H1 (cell line): ENCODE results near the gene HGFAC. TPM values are rescaled to one million over a fixed set of nuclear protein-coding genes. Genes with fewer than 3 reads are reported as not detected.

Source experiments
- CTCF ChIA-PET: fragments of 300-600 bp; sonication (Branson Sonifier 250); formaldehyde crosslinking; loops from one replicate; lab custom pipeline; 2021; ENCODE audit not compliant: partially characterized antibody; lab: Charles Lee
- POLR2A ChIA-PET: fragments of 300-600 bp; sonication (Branson Sonifier 250); formaldehyde crosslinking; loops from one replicate; lab custom pipeline; 2021; ENCODE audit warnings: inconsistent platforms; ENCODE audit not compliant: partially characterized antibody; lab: Charles Lee
- DNase-seq, 2 experiments: peaks; one replicate each; pipeline versions ENCODE4 v3.0.0 to v3.0.0-alpha.2; 2010 to 2022; ENCODE audit warnings: low spot score in 2 of 2, low read depth in 1 of 2, mixed read lengths in 1 of 2
- FAIRE-seq: peaks from 2 replicates; lab custom pipeline; 2011; peaks lifted over from hg19 to GRCh38; lab: Jason Lieb, UNC
- H2AFZ ChIP-seq: 2 replicates; pipeline ENCODE4 v1.8.1; 2012; ENCODE audit warnings: low read length, inconsistent platforms
- H2AK5ac ChIP-seq: 2 replicates; pipeline ENCODE4 v1.6.1; 2013; ENCODE audit warnings: low read depth, low read length
- H2BK120ac ChIP-seq: replicated peaks from 2 replicates; pipeline ENCODE3; 2013; ENCODE audit warnings: low read depth, low read length, inconsistent platforms
- H2BK12ac ChIP-seq: 2 replicates; pipeline ENCODE4 v1.6.1; 2013; ENCODE audit warnings: low read depth, low read length
- H2BK15ac ChIP-seq: 2 replicates; pipeline ENCODE4 v1.6.1; 2013; ENCODE audit warnings: low read length
- H2BK20ac ChIP-seq: 2 replicates; pipeline ENCODE4 v1.6.1; 2013; ENCODE audit warnings: low read length
- H2BK5ac ChIP-seq: 2 replicates; pipeline ENCODE4 v1.6.1; 2013; ENCODE audit warnings: low read depth, low read length
- H3K14ac ChIP-seq: 2 replicates; pipeline ENCODE4 v1.6.1; 2013; ENCODE audit warnings: inconsistent platforms; ENCODE audit not compliant: insufficient read length
- H3K18ac ChIP-seq: 2 replicates; pipeline ENCODE4 v1.6.1; 2013; ENCODE audit warnings: low read length; ENCODE audit errors: extremely low read depth
- H3K23ac ChIP-seq: 2 replicates; pipeline ENCODE4 v1.6.1; 2013; ENCODE audit warnings: inconsistent platforms; ENCODE audit not compliant: insufficient read length
- H3K23me2 ChIP-seq: 2 replicates; pipeline ENCODE4 v1.6.1; 2013; ENCODE audit warnings: low read depth, low read length
- H3K27ac ChIP-seq: 2 replicates; pipeline ENCODE4 v1.6.1; 2011; ENCODE audit warnings: low read depth, low read length, inconsistent platforms
- H3K27me3 ChIP-seq, 4 experiments: replicated peaks in 1 of 4; 1 replicate in 1 of 4; 2 replicates in 3 of 4; pipeline versions ENCODE4 v1.6.1 to v1.8.1; 2011 to 2013; ENCODE audit warnings: low read length in 3 of 4, mild to moderate bottlenecking in 3 of 4, inconsistent platforms in 2 of 4, mixed read lengths in 2 of 4, moderate library complexity in 1 of 4; ENCODE audit not compliant: control insufficient read depth in 3 of 4, insufficient read depth in 3 of 4; ENCODE audit errors: extremely low read depth in 1 of 4
- H3K36me3 ChIP-seq, 4 experiments: 2 replicates each; pipeline versions ENCODE4 v1.6.1 to v1.8.1; 2011 to 2013; ENCODE audit warnings: mild to moderate bottlenecking in 4 of 4, low read length in 3 of 4, moderate library complexity in 2 of 4, control low read depth in 1 of 4, inconsistent platforms in 1 of 4; ENCODE audit not compliant: insufficient read depth in 4 of 4, control insufficient read depth in 2 of 4
- H3K4ac ChIP-seq: replicated peaks from 2 replicates; pipeline ENCODE3; 2013; ENCODE audit warnings: low read length, low read depth, mixed read lengths, inconsistent platforms; ENCODE audit not compliant: insufficient read length
- H3K4me1 ChIP-seq, 4 experiments: replicated peaks in 1 of 4; 1 replicate in 1 of 4; 2 replicates in 3 of 4; pipeline versions ENCODE4 v1.6.1 to v1.8.1; 2011 to 2013; ENCODE audit warnings: low read length in 3 of 4, inconsistent platforms in 2 of 4, mixed read lengths in 1 of 4; ENCODE audit not compliant: insufficient read depth in 4 of 4, control insufficient read depth in 3 of 4
- H3K4me2 ChIP-seq, 2 experiments: 2 replicates each; pipeline versions ENCODE4 v1.6.1 to v1.8.1; 2011 to 2013; ENCODE audit warnings: low read depth in 2 of 2, low read length in 2 of 2, control low read depth in 1 of 2, inconsistent platforms in 1 of 2, mild to moderate bottlenecking in 1 of 2; ENCODE audit not compliant: insufficient read depth in 1 of 2
- H3K4me3 ChIP-seq, 4 experiments: fragments of 200-600, 300-600 bp in 1 of 4; sonication (generic), shearing (Covaris generic), sonication (Bioruptor Twin) in 1 of 4; 2 replicates each; pipeline versions ENCODE4 v1.5.1 to v1.8.1; 2011 to 2016; ENCODE audit warnings: low read length in 4 of 4, low read depth in 3 of 4, control low read depth in 2 of 4, inconsistent platforms in 2 of 4, mild to moderate bottlenecking in 2 of 4, mixed read lengths in 1 of 4, moderate library complexity in 1 of 4; ENCODE audit not compliant: insufficient read depth in 2 of 4; ENCODE audit errors: extremely low read depth in 1 of 4
- H3K56ac ChIP-seq: replicated peaks from 2 replicates; pipeline ENCODE3; 2013; ENCODE audit warnings: low read depth, mild to moderate bottlenecking, mixed read lengths, low read length, inconsistent platforms; ENCODE audit not compliant: insufficient read length
- H3K79me1 ChIP-seq: 2 replicates; pipeline ENCODE4 v1.6.1; 2013; ENCODE audit warnings: low read depth, low read length, control low read depth
- H3K79me2 ChIP-seq, 2 experiments: 2 replicates each; pipeline versions ENCODE4 v1.6.1 to v1.8.1; 2012 to 2013; ENCODE audit warnings: low read length in 2 of 2, mild to moderate bottlenecking in 2 of 2, inconsistent platforms in 1 of 2; ENCODE audit not compliant: insufficient read depth in 2 of 2, control insufficient read depth in 1 of 2
- H3K9ac ChIP-seq, 4 experiments: replicated peaks in 1 of 4; 1 replicate in 1 of 4; 2 replicates in 3 of 4; pipeline versions ENCODE4 v1.6.1 to v1.8.1; 2011 to 2013; ENCODE audit warnings: low read depth in 3 of 4, low read length in 3 of 4, control low read depth in 2 of 4, mild to moderate bottlenecking in 2 of 4, moderate library complexity in 2 of 4, inconsistent platforms in 1 of 4; ENCODE audit errors: extremely low read depth in 1 of 4
- H3K9me3 ChIP-seq, 2 experiments: 2 replicates each; pipeline versions ENCODE4 v1.6.1 to v1.8.1; 2012 to 2013; ENCODE audit warnings: mild to moderate bottlenecking in 2 of 2, moderate library complexity in 2 of 2, control low read depth in 1 of 2, inconsistent platforms in 1 of 2, low read depth in 1 of 2, low read length in 1 of 2, mixed read lengths in 1 of 2; ENCODE audit not compliant: insufficient read depth in 2 of 2
- H4K20me1 ChIP-seq, 2 experiments: replicated peaks in 1 of 2; 2 replicates each; pipeline versions ENCODE3 to v1.8.1; 2011 to 2013; ENCODE audit warnings: inconsistent platforms in 2 of 2, low read length in 2 of 2, mild to moderate bottlenecking in 1 of 2; ENCODE audit not compliant: insufficient read depth in 2 of 2, control insufficient read depth in 1 of 2
- H4K5ac ChIP-seq: 2 replicates; pipeline ENCODE4 v1.6.1; 2013; ENCODE audit warnings: low read length, low read depth, mixed read lengths, inconsistent platforms; ENCODE audit not compliant: insufficient read length
- H4K8ac ChIP-seq: 2 replicates; pipeline ENCODE4 v1.8.0; 2013; ENCODE audit warnings: mild to moderate bottlenecking, moderate library complexity, low read length, inconsistent platforms; ENCODE audit not compliant: insufficient read depth; ENCODE audit errors: extremely low read depth
- H4K91ac ChIP-seq: replicated peaks from 2 replicates; pipeline ENCODE3; 2013; ENCODE audit warnings: low read length, mixed read lengths, inconsistent platforms; ENCODE audit not compliant: insufficient read length
- CBX8 ChIP-seq: fragments of 300-800, 300-1000 bp; sonication (generic); IDR thresholded peaks from 2 replicates; pipeline ENCODE4 v1.7.1; 2016; ENCODE audit warnings: low read depth, low read length, borderline replicate concordance
- WGBS, 2 experiments: shearing (Covaris generic) in 1 of 2; methylation state at CpG; one replicate each; pipeline versions ENCODE4 v1.1.6 to v1.1.7; 2013 to 2015; ENCODE audit warnings: low lambda C conversion rate in 2 of 2, mixed read lengths in 2 of 2, inconsistent platforms in 1 of 2, low coverage in 1 of 2, missing lambda C conversion rate in 1 of 2; ENCODE audit not compliant: insufficient replicate concordance in 2 of 2, insufficient coverage in 1 of 2, insufficient read length in 1 of 2; ENCODE audit errors: extremely low coverage in 1 of 2, missing lambda C conversion rate in 1 of 2; 5-methylcytosine and 5-hydroxymethylcytosine counted together
- polyA plus RNA-seq, 7 experiments: library from polyadenylated mRNA; depleted of rRNA in 3 of 7; stranded (reverse) in 5 of 7; unstranded in 2 of 7; fragments of >200 nt in 5 of 7; fragments of 200-250 nt in 2 of 7; gene quantifications; 1 replicate in 5 of 7; 2 replicates in 1 of 7; 4 replicates in 1 of 7; pipeline versions ENCODE4 v1.2.1 to v1.2.3, GENCODE V29; 2011 to 2013; ENCODE audit warnings: missing spikeins in 2 of 7, mixed read lengths in 2 of 7
- total RNA-seq: library from RNA; stranded (reverse); fragmentation: NEBNext Ultra II Directional; extraction: Animal tissue kit (Norgen Biotek cat#: 25700); gene quantifications from 2 replicates; pipeline ENCODE4 v1.2.1, GENCODE V29; 2021

The HGFAC gene
- total and polyA plus RNA-seq, 2 of the 8 experiments (the other 6 are each of a cell fraction or from before 2014, with no cell fraction given) = 0.14 to 0.15 TPM

DNA sequence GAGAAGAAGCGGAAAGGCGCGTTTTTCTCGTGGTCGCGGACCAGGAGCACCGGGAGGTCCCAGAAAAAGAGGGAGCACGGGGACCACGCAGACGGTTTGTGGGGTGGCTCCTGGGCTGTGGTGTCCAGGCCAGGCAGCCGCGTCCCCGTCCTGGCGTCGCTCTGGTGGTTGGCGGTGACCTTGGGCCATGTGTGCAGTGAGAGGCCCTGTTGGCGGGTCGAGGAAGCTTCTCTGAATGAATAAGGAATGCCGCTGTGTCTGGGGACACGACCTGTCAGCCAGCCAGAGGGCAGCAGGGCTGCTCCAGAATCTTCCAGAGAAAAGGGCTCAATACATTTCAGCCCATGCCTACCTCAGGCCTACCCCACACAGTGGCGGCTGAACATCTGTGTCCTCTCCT, 24.3 kb upstream of the HGFAC start:
- no peak for TF ChIP-seq CBX8
- Histone ChIP-seq H2BK15ac (no peak overlapping the region), H3K4me3 (no peak overlapping the region), H3K27ac (no peak overlapping the region), H3K36me3 (peaks cover 0 to 4% (median 0%) of the 10 kb centered on the region in 4 experiments; a peak in 2 of 8 replicates), H3K4ac (no peak overlapping the region), H3K9ac (no peak overlapping the region), H2BK5ac (no peak overlapping the region), H4K91ac (no peak overlapping the region), H3K79me1 (peaks cover 4% of the 10 kb centered on the region; the same call in 1 of the 2 replicates), H2BK120ac (no peak overlapping the region), H3K18ac (no peak overlapping the region; the same call in 1 of the 2 replicates), H3K79me2 (no peaks in the 10 kb centered on the region), H3K4me2 (no peak overlapping the region), H2AK5ac (no peak overlapping the region), H2AFZ (no peak overlapping the region), H2BK12ac (no peak overlapping the region), H3K23me2 (no peaks in the 10 kb centered on the region; the same call in 1 of the 2 replicates), H3K23ac (no peak overlapping the region), H3K4me1 (no peaks in the 10 kb centered on the region; a peak in 3 of 7 replicates), H4K20me1 (peaks cover 4 to 8% of the 10 kb centered on the region in 2 experiments), H3K14ac (no peak overlapping the region), H4K8ac (no peak overlapping the region), H3K9me3 (no peaks in the 10 kb centered on the region), H3K56ac (no peak overlapping the region), H3K27me3 (no peaks in the 10 kb centered on the region), H4K5ac (no peak overlapping the region), H2BK20ac (no peak overlapping the region)
- DNase-seq (no peak), FAIRE-seq (no peak)
- ChIA-PET CTCF (interaction anchor here (0.7 to 6.6 kb wide), 12 partner anchors 7 to 457 kb away, joined by 3 to 32 read pairs (median 6); no protein-coding TSS in a partner anchor), POLR2A (no interaction called here)
- WGBS, 2 experiments = 96% methylated on average over 13 of the region's 21 CpGs; no CpG with 5 or more reads in 1 of the 2 experiments
